Effector CD8-positive, alpha-beta T cell (primary cell): ENCODE results near the gene AURKB.
A peak's percentile ranks its signal among the peaks of the same experiment; 100 is the strongest.
"Not testable (repeated sequence)": the region's sequence is repeated elsewhere in the genome, so short reads cannot be mapped to it uniquely, and the experiment has no call there.

ENCODE experiments used
- DNase-seq: peaks from one replicate; lab custom pipeline; 2025; lab: John Stamatoyannopoulos, UW
- total RNA-seq, 4 experiments: gene quantifications; one replicate each; lab custom pipeline; 2026; lab: John Stamatoyannopoulos, UW

AURKB gene
- 0.12 to 1.9 (median 0.96) reads per million in 4 experiments for total RNA-seq

DNA sequence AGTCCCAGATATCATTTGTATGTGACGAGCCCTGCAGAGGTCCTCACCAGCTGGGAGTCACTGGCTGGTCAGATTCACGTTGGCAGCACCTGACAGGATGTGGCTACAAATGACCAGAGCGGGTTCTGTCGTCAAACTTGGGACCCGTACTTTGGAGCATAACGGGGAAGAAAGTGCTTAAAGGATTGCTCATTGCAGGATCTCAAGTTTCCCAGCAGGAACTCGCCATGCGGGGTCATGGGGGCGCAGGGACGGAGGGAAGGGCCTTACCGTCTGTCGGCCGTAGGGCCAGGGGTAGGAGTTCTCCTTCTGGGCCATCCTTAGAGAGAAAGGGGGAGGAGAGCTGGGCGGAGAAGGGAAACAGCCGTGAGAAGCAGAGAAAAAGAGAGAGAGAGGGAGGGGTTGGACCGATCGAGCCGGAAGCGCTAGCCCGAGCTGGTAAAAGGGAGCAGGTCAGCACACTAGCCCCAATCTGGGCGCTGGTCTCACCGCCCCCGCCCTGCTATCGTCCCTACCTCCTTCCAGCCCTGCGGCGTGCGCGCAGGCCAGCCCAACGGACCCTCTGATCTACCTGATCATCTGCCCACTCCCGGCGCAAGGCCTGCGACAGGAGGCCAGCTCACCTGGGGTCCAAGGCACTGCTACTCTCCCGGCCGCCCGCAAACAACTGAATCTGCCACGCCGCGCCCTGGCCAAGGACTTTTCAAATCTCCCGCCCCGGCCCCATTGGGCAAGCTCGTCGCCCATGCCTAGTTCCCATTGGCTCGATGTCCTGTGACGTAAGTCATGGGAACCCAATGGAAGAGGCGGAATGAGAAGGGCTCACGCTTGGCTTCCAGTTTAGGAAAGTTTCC, at the start of gene AURKB:
Gene AURKB (minus strand): TSS at position 669 of the 854 bp plus-strand sequence. CDS start 351 bp downstream, at position 318.
- DNase-seq, result peak; percentile 91

DNA sequence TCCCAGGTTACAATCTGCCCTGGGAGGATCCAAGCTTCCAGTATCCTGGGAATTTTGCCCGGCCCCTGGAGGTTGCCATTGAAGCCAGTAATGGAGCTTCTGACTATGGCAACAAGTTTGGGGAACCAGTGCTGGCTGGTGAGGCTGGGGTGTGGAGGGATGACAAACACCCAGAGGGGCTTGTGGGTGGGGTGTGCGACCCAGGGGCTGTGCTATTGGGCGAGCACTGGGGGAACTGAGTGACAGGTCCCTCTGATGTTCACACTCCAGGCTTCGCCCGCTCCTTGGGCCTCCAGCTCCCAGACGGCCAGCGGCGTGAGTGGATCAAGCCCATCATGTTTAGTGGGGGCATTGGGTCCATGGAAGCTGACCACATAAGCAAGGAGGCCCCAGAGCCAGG, 47.4 kb upstream of the AURKB start:
- DNase-seq, result no peak

DNA sequence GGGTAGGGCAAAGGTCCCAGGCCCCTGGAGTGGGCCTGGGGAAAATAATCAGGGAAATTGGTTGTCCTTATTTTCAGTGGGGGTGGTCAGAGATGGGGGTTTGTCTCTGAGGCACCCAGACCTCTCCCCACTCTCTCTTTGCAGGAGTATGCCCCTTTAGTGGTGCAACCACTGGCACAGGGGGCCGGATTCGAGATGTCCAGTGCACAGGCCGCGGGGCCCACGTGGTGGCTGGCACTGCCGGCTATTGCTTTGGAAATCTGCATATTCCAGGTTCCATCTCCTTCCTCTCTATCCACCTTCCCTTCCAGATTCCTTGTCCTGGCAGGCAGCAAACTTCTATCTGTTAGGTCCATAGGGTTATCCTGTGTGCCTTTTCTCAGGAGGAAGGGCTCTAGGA, 46.3 kb upstream of the AURKB start:
- DNase-seq, result no peak

DNA sequence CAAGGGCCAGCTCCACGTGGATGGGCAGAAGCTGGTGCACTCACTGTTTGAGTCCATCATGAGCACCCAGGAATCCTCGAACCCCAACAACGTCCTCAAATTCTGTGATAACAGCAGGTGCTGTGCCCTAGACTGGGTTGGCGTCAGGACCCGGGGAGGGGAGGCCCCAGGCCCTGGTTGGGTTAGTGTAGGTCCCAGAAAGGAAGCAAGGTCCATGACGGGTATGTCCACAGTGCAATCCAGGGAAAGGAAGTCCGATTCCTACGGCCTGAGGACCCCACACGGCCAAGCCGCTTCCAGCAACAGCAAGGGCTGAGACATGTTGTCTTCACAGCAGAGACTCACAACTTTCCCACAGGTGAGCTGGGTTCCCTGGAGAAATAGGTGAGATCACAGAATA, 45.9 kb upstream of the AURKB start:
- DNase-seq, result no peak

DNA sequence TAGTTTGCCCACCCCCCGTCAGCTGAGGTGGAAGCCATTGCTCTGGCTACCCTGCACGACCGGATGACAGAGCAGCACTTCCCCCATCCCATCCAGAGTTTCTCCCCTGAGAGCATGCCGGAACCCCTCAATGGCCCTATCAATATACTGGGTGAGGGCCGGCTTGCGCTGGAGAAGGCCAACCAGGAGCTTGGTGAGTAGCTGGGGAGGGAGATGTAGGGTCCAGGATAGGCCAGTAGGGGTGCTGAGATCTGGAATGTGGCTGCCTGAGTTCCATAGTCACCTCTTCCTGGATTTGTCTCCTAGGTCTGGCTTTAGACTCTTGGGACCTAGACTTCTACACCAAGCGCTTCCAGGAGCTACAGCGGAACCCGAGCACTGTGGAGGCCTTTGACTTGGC, 45.1 kb upstream of the AURKB start:
- DNase-seq, result no peak

DNA sequence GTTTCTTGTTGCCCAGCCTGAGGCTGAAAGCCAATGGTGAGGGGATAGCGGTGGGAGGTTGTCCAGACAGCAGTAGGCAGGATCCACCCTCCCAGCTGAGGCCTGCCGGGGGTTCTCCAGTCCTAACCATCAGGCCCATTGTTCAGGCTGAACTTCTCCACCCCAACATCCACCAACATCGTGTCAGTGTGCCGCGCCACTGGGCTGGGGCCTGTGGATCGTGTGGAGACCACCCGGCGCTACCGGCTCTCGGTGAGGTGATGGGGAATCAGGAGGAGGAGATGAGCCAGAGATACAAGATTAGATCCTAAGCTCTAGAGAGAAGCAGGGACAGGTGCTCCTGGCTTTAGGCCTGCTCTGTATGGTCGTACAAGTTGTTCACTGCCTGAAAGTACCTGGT, 44.5 kb upstream of the AURKB start:
- DNase-seq, result no peak

DNA sequence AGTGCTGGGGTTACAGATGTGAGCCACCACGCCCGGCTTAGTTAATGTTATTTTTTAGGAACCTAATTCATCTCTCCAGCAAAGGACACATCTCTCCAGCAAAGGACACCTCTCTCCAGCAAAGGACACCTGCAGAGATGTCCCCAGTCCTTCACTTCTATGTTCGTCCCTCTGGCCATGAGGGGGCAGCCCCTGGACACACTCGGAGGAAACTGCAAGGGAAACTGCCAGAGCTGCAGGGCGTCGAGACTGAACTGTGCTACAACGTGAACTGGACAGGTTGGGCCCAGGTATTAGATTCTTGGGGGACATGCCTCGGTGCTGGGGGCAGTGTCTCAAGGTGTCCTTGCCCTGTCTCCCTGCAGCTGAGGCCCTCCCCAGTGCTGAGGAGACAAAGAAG, 43.4 kb upstream of the AURKB start:
- DNase-seq, result no peak

DNA sequence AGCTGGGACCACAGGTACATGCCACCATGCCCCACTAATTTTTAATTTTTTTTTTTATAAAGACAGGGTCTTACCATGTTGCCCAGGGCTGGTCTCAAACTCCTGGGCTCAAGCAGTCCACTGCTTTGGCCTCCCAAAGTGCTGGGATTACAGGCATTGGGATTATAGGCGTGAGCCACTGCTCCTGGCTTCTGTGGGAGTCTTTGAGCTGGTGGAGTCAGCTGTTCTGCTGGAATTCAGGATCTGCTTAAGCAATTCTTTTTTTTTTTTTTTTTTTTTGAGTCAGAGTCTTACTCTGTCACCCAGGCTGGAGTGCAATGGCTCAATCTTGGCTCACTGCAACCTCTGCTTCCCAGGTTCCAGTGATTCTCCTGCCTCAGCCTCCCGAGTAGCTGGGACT, 41.0 kb upstream of the AURKB start:
- not testable (repeated sequence) for DNase-seq

DNA sequence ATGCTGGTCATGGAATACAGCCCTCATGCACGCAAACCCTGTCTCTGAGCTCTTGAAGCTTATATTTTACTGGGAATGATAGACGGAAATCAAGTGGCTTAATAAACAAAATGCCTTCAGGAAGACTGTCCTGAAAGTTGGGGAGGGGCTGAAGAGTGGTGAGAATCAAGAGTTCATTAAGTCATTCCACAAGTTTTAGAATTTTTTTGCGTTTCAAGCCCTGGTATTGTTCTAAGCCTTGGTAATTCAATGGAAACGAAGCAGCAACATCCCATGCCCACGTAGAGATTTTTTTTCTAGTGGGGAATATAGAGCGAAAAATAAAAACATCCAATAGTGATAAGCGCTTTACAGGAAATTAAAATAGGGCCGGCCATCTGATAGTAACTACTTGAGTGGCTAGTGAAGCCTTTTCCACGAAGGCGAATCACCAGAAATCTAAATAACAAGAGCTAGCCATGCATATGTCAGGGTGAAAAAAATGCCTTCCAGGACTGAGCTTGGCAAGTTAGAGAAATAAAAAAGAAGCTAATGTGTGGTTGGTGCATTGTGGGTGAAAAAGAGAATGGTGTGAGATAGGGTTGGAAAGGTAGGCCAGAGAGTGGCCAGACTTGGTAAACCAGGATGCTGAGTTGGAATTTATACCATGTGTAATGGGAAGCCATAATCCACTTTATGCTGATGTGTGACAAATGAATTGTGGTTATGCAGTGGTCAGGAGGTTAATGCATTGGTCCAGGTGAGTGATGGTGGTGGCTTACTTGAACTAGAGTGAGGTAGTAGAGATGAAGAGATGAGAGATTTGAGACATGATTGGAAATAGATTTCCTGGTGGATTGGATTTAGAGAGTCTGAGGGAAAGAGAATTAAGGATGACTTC, 39.5 kb upstream of the AURKB start:
- no peak for DNase-seq

DNA sequence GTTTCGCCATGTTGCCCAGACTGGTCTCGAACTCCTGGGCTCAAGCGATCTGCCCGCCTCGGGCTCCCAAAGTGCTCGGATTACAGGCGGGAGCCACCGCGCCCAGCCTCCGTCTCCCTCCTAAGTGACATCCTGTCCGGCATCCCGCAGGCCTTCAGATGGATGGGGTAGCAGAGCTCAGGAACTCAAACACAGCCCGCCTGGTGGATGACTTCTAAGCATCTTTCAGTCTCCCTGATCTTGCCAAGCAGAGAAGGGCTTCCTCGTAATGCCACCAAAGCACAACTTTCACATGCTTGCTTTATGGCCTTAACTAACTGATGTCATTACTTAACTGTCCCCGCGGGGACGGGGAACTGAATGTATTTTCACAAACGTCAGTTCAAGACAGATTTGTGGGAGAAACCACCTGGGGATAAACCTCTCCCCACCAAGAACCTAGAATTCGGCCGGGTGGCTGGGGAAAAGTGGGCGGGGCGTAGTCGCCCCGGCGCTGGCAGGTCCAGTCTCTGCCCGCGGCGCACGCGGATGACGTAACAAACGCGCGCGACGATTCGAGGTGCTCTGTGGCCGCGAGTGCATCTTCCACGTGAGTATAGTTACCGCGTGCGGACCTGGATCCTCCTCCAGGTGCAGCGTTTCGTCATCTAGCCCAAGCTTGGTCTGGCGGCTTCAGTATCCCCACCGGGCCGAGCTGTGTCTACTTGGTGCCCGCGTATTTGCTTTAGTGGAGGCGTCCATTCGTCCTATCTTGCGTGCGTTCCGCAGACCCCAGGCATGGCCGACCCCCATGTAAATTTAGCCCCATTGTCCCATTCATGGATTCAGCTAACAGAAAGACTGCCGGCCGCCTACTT, 38.6 kb upstream of the AURKB start, which contains the start of gene PFAS:
Gene PFAS (plus strand): TSS at position 539 of the 857 bp plus-strand sequence. CDS start 4,649 bp downstream, outside the sequence.
- DNase-seq, result peak; percentile 93

DNA sequence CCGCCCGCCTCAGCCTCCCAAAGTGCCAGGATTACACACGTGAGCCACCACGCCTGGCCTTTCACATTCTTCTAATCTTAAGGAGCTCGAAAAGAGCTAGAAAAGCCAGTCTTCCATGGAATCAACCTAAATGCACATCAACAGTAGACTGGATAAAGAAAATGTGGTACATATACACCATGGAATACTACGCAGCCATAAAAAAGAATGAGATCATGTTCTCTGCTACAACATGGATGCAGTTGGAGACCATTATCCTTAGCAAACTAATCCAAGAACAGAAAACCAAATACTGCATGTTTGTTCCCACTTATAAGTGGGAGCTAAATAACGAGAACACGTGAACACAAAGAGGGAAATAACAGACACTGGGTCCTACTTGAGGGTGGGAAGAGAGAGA, 34.4 kb upstream of the AURKB start:
- DNase-seq, result no peak

DNA sequence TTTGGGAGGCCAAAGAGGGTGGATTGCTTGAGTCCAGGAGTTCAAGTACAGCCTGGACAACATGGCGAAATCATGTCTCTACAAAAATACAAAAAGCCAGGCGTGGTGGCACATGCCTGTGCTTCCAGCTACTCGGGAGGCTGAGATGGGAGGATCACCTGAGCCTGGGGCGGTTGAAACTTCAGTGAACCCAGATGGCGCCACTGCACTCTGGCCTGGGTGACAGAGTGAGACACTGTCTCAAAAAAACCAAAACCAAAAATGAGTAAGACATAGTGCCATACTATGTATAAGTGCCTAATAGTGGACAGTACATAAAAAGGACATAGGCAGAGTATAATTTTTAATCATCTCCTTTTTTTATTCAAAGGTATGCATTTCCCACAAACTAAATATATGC, 33.5 kb upstream of the AURKB start:
- DNase-seq, result no peak

DNA sequence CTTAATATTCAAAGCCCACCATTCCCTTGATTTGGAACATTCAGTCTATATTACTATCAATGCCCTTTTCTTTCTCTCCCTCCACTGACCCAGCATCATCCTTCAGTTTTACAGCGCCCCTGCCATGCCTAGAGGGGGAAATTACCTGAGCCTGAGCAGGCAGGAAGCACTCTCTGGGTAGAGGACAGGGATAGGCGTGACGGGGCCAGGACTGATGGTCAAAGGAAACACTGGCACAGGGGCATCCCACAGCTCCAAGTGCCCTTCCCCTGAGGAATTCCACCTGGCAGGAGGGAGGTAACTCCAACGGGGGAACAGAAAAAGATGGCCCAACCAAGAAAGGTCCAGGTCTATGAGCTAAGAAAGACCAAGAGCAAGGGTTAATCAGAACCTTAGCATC, 27.5 kb upstream of the AURKB start:
- no peak for DNase-seq

DNA sequence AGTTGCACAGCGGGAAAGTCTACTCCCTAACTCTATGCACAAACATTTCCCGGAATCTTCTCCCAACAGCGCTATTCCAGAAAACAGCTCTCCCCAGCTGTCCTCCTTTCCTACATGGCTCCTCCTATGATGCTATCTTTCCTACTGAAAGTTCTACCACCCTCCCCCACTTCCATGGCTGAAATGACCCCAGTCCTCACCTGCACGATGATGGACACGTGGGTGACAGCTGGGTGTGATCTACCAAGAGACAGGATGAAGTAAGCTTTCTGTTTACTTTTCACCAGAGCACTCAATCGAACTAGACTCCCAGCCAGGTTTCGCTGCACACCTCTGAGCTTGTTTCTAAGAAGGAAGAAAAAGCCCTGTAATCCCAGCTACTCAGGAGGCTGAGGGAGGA, 26.8 kb upstream of the AURKB start:
- DNase-seq, result no peak

DNA sequence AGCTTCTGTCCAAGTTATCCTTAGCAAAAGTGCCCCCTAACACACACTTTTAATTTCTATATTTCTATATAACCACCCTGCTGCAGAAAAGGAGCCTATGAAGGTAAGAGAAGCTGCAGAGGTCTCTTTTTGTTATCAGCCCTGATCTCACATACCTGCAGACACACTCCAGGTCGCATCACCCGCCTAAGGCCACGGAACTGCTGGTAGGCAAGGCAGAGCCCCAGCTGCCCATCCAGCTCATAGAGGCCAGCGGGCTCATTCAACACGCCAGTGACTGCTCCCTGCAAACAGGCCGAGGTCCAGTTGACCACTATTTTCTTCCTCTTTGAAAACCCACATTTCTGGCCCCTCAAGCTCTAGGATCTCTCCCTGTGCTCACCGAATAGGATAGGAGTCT, 25.3 kb upstream of the AURKB start:
- DNase-seq, result no peak

DNA sequence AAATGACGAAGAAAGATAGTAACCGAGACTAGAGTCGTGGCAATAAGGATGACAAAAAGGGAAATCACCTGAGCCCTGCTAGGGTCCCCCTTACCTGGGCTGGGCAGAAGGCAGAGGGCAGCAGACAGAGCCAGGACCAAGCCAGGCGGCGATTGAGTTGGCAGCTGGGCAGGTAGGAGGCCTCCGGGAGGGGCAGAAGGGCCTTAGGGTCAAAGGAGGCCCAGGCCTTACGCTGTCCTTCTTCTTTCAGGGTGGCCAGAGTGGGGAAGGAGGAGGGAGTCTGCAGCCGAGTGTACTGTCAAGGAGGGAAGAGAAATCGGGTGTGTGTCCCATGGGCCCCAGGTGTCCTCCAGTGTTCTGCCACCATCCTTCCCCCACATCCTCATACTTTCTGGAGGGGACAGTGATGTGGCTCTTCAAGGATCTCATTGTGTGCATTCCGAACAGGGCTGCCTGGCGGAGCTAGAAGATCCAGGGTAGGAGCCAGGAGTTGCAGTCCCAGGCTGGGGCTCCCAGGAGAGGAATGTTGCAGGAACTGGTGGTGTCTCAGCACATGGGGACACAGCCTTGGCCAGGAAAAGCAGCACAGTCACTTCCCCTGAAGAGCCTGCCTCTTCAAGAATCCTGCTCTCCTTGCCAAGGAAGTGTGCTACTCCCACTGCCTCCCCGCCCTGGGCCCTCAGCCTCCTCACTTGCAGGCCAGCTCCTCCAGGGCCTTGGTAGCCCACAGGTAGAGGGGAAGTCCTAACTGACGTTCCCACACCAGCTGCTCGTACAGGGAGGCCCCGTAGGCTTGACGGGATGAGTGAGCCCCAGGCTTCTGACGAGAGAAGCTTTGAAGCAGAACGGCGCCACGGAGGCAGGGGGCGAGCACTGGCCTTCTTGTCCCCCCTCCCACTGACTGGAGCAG, 24.2 kb upstream of the AURKB start:
- DNase-seq, result no peak

DNA sequence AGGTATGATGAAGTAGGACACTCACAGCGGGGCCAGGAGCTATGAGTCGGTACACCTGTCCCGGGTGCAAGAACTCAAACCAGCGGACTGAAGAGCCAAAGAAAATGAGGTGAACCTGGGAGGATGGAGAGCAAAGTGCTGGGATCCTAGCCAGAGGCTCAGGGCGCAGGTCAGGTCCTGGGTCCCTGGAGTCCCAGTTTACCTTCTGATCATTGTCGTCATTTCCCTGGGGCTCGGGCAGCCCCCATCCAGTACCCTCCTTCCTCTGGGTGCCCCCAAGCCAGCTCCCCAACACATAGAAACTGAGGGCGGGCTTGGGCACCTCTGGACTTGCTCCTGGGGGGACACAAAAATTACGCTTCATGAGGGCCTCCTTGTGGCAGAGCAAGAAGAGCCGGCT, 21.3 kb upstream of the AURKB start:
- no peak for DNase-seq

DNA sequence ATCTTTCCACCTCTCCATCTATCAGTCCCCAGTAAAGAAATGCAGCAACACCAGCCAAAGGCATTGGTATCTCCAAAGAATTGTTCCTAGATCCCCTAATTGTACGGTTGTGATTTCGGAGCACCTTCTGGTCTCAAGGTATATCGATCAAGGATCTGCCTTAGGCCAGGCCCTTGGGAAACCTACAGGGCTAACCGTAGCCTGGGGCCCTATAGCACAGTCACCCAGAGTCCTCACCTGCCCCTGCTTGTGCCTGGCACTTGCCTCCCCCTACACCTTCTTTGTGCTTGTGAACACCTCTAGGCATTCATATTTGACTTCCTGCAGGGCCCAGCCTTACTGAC, 16.8 kb upstream of the AURKB start:
- no peak for DNase-seq

DNA sequence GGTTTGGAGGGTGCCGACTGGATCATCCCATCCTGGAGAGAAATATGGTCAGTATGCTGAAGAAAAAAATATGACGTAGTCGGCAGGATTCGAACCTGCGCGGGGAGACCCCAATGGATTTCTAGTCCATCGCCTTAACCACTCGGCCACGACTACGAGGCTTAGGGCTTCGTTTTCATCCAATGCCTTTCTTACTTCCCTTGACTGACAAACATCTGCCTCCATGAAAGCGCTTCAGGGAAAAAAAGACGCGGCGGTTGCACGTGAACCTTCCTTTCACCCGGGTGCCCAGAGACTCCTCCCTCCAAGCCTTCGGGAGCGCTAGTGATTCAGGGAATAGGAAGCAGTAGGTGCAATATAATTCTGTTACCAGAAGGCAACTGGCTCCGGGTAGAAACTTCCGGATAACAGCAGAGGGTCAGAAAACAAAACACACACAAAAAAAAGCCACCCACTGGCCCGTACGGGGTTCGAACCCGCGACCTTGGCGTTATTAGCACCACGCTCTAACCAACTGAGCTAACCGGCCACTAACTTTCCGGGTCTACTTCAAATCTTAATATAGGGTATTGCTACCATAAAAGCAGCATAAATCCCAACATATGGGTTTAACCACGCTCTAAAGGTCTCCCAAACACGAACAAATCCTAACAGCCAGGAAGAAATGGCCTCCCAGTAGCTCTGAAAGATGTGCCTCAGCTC, 16.3 kb upstream of the AURKB start:
- no peak for DNase-seq

DNA sequence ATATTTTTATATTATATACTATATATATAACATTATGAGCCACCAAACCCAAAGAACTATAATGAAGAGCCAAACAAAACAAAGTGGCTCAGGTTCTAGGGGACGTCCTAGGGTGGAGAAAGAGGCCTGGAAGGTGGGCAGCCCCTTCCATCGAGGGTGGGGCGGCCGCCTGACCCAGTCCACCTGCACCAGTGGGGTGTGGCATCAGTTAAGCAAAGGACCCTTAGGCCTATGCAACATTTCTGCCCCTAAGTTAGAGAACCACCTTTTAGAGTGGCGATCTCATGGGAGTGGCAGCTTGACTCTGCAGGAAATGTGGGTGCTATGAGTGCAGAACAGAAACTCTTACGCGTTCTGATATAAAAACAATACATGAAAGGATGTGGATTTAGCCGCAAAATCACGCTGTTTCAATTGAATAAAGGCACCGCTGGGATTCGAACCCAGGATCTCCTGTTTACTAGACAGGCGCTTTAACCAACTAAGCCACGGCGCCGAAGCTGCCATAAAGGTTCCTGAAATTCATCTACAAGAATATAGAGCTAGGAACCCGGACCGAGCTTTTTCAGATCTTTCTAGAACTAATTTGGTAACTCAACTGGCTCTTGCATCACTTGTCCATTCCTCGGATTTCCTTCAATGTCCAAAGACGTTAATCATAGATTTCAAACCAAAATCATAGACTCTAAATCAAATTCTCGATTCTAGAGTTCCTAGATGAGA, 15.6 kb upstream of the AURKB start:
- peak; percentile 35 for DNase-seq
